HepG2 (cell line): Measurements from ENCODE around the gene XXYLT1. TPM values are rescaled to one million over a fixed set of nuclear protein-coding genes. Genes with fewer than 3 reads are reported as not detected.

Experiments used
- CTCF ChIP-seq: sonication (generic); formaldehyde crosslinking; IDR thresholded peaks from 2 replicates; pipeline ENCODE4 v1.5.0; 2020; ENCODE audit warnings: mild to moderate bottlenecking, missing genetic modification reagents, moderate library complexity
- ETV5 ChIP-seq: IDR thresholded peaks from 2 replicates; pipeline ENCODE4 v1.6.1; 2018; ENCODE audit warnings: missing biosample characterization, missing genetic modification reagents, inconsistent platforms, borderline replicate concordance
- GRHL1 ChIP-seq: sonication (generic); formaldehyde crosslinking; conservative IDR thresholded peaks from 2 replicates; pipeline ENCODE4 v1.8.0; 2022; ENCODE audit warnings: missing genetic modification reagents
- HINFP ChIP-seq: sonication (generic); formaldehyde crosslinking; IDR thresholded peaks from 2 replicates; pipeline ENCODE4 v1.4.0; 2020; ENCODE audit warnings: low read depth, mild to moderate bottlenecking, missing genetic modification reagents
- MTA1 ChIP-seq: sonication (generic); formaldehyde crosslinking; IDR thresholded peaks from 2 replicates; pipeline ENCODE4 v1.4.0; 2020; ENCODE audit warnings: missing genetic modification reagents, mild to moderate bottlenecking, borderline replicate concordance
- MTF1 ChIP-seq: sonication (generic); formaldehyde crosslinking; IDR thresholded peaks from 2 replicates; pipeline ENCODE4 v1.5.0; 2020; ENCODE audit warnings: missing genetic modification reagents
- RXRB ChIP-seq: IDR thresholded peaks from 2 replicates; pipeline ENCODE4 v1.6.1; 2016; ENCODE audit warnings: borderline replicate concordance, missing genetic modification reagents, missing compliant biosample characterization
- SP1 ChIP-seq, 2 experiments: fragments of 450-650 bp in 1 of 2; sonication (generic) in 1 of 2; formaldehyde crosslinking in 1 of 2; IDR thresholded peaks; 2 replicates each; pipeline versions ENCODE4 v1.4.0 to v1.6.1; 2016 to 2020; ENCODE audit warnings: missing genetic modification reagents in 1 of 2
- UBTF ChIP-seq: sonication (generic); formaldehyde crosslinking; IDR thresholded peaks from 2 replicates; pipeline ENCODE4 v1.4.0; 2020; ENCODE audit warnings: mild to moderate bottlenecking, missing genetic modification reagents
- ZBTB8A ChIP-seq: sonication (generic); formaldehyde crosslinking; IDR thresholded peaks from 2 replicates; pipeline ENCODE4 v1.4.0; 2020; ENCODE audit warnings: mild to moderate bottlenecking, low read depth, missing genetic modification reagents, borderline replicate concordance
- ZNF12 ChIP-seq: sonication (generic); formaldehyde crosslinking; IDR thresholded peaks from 2 replicates; pipeline ENCODE4 v1.5.0; 2020; ENCODE audit warnings: missing genetic modification reagents
- ZNF251 ChIP-seq: sonication (generic); formaldehyde crosslinking; IDR thresholded peaks from 2 replicates; pipeline ENCODE4 v1.9.0; 2021; ENCODE audit warnings: mild to moderate bottlenecking, missing genetic modification reagents
- ZNF512 ChIP-seq: sonication (generic); formaldehyde crosslinking; IDR thresholded peaks from 2 replicates; pipeline ENCODE4 v1.4.0; 2020; ENCODE audit warnings: mild to moderate bottlenecking, missing genetic modification reagents
- ZNF549 ChIP-seq: sonication (generic); formaldehyde crosslinking; IDR thresholded peaks from 2 replicates; pipeline ENCODE4 v1.5.0; 2020; ENCODE audit warnings: missing genetic modification reagents
- ZNF761 ChIP-seq: sonication (generic); formaldehyde crosslinking; conservative IDR thresholded peaks from 2 replicates; pipeline ENCODE4 v1.4.0; 2020; ENCODE audit warnings: mild to moderate bottlenecking, missing genetic modification reagents
- ZNF768 ChIP-seq: sonication (generic); formaldehyde crosslinking; IDR thresholded peaks from 2 replicates; pipeline ENCODE4 v1.4.0; 2020; ENCODE audit warnings: missing genetic modification reagents
- polyA plus RNA-seq, 8 experiments: library from polyadenylated mRNA; depleted of rRNA in 3 of 8; stranded (reverse) in 7 of 8; unstranded in 1 of 8; fragments of >200 nt; fragmentation: Illumina TruSeq in 4 of 8; extraction: Trizol in 4 of 8; gene quantifications; 2 replicates each; pipeline versions ENCODE4 v1.2.1 to v1.2.3, GENCODE V29; 2011 to 2016; ENCODE audit warnings: low read depth in 4 of 8, missing spikeins in 1 of 8, mixed read lengths in 1 of 8; ENCODE audit not compliant: insufficient read depth in 1 of 8
- total RNA-seq, 5 experiments: library from RNA; depleted of rRNA; stranded (reverse); fragments of >200 nt; fragmentation: Illumina TruSeq; extraction: Trizol; gene quantifications; 2 replicates each; pipeline ENCODE4 v1.2.3, GENCODE V29; 2016; ENCODE audit warnings: low read depth in 1 of 5

XXYLT1 gene
- total and polyA plus RNA-seq, 2 of the 13 experiments (the other 11 are each of a cell fraction or from before 2014, with no cell fraction given): 17.7 to 19.0 TPM

GRCh38 chr3:195270817-195271409 lies at the start of gene XXYLT1 (continued):
- TF ChIP-seq CTCF (CRISPR knock-in tag) (peak; percentile 61), ZNF549 (CRISPR knock-in tag) (no peak), SP1 (IDR thresholded peaks at IDR 0.05) (no peak), SP1 (CRISPR knock-in tag; IDR thresholded peaks at IDR 0.05) (peak; percentile 94), MTF1 (CRISPR knock-in tag) (no peak), HINFP (0 out of 2 replicates have a peak, but pooled peaks have one; percentile 15), ZBTB8A (no peak), RXRB (no peak), UBTF (CRISPR knock-in tag) (peak; percentile 82), ZNF251 (0 out of 2 replicates have a peak, but pooled peaks have one; percentile 19), ZNF12 (CRISPR knock-in tag) (0 out of 2 replicates have a peak, but pooled peaks have one; percentile 35), ZNF768 (CRISPR knock-in tag) (peak; percentile 7), GRHL1 (no peak), ZNF761 (CRISPR knock-in tag) (peak; percentile 94; the same call in 1 of the 2 replicates), MTA1 (CRISPR knock-in tag) (no peak), ZNF512 (no peak), ETV5 (no peak)
